ENCODE measurements around the gene ZNF785.
"Not testable (repeated sequence)": the region's sequence is repeated elsewhere in the genome, so short reads cannot be mapped to it uniquely, and the experiment has no call there.

The ZNF785 gene

GRCh38 chr16:30585400-30586191, at the start of gene ZNF785:
Gene ZNF785 (minus strand): TSS chr16:30585697. CDS start chr16:30585611, 86 bp downstream.
- peak within 1 kb of the TSS; percentile 89 for H3K4me3 ChIP-seq (ENCODE audit: low read length)
- DNase-seq (ENCODE audit: low read depth) = peak; percentile 99

DNA sequence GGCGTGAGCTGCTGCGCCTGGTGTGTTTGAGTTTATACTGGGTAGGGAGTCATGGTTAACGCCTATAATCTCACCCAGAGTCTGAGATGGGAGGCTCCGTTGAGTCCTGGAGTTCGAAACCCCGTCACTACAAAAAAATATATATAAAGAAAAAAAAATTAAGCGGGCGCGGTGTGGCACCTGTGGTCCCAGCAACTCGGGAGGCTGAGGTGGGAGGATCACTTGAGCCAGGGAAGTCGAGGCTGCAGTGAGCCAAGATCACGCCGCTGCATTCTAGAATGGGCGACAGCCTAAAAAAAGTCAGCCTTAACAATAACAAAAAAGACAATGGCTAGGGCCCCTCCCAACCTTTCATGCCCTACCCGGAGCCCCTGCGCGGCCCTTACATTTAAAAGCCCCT, 48.0 kb upstream of the ZNF785 start:
- H3K4me3 ChIP-seq (ENCODE audit: low read length) = peak overlapping the region; percentile 85
- TF ChIP-seq, protein P1, sequence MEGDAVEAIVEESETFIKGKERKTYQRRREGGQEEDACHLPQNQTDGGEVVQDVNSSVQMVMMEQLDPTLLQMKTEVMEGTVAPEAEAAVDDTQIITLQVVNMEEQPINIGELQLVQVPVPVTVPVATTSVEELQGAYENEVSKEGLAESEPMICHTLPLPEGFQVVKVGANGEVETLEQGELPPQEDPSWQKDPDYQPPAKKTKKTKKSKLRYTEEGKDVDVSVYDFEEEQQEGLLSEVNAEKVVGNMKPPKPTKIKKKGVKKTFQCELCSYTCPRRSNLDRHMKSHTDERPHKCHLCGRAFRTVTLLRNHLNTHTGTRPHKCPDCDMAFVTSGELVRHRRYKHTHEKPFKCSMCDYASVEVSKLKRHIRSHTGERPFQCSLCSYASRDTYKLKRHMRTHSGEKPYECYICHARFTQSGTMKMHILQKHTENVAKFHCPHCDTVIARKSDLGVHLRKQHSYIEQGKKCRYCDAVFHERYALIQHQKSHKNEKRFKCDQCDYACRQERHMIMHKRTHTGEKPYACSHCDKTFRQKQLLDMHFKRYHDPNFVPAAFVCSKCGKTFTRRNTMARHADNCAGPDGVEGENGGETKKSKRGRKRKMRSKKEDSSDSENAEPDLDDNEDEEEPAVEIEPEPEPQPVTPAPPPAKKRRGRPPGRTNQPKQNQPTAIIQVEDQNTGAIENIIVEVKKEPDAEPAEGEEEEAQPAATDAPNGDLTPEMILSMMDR (conservative IDR thresholded peaks at IDR 0.05; ENCODE audit: low read length) = no peak
- DNase-seq (ENCODE audit: low read depth) = no peak

More at GRCh38 chr16:30585400-30586191, at the start of gene ZNF785:
- TF ChIP-seq, protein P1 (conservative IDR thresholded peaks at IDR 0.05; ENCODE audit: low read length) = peak; percentile 11; the same call in 1 of the 2 replicates

GRCh38 chr16:30632454-30632853, 47.0 kb upstream of the ZNF785 start:
- not testable (repeated sequence) for DNase-seq (ENCODE audit: low read depth); H3K4me3 ChIP-seq (ENCODE audit: low read length)

DNA sequence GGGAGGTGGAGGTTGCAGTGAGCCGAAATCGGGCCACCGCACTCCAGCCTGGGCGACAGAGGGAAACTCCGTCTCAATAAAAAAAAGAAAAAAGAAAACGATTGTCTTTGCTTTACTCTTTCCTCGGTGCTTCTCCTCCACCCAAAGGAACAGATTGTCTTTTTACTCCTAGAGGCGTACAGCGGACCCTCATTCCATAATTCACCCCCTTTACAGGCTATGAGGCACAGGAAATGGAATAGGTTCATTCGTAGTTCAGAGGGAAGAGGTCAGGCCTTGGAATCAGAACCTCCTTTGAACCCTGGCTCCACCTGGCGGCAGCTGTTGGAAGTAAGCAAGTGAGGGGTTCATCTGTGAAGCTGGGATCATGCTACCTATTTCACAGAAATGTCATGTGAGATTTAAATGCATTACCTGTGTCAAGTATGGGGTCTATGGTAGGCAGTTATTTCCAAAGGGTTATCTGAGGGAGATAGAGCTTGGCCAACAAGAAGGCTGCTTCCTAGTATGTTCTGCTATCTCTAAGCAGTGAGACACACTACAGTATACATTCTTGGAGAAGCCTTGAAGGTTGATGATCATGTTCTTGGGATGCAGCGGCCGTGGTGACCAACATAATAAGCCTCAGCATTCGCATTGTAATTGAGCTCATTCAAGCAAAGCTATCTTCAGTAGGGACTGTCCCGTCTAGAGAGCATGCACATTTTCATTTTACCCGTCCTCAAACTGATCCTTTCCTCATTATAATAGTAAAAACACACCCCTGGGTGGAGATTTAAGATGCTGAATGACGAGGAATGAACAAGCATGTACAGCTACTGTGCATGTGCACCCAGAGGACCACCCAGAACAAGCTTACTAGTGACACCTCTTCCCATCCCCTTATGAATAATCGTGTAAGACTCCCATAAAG, 43.4 kb upstream of the ZNF785 start:
- DNase-seq (ENCODE audit: low read depth) = peak; percentile 66
- peak overlapping the region; percentile 22; the same call in 1 of the 2 replicates for H3K4me3 ChIP-seq (ENCODE audit: low read length)

DNA sequence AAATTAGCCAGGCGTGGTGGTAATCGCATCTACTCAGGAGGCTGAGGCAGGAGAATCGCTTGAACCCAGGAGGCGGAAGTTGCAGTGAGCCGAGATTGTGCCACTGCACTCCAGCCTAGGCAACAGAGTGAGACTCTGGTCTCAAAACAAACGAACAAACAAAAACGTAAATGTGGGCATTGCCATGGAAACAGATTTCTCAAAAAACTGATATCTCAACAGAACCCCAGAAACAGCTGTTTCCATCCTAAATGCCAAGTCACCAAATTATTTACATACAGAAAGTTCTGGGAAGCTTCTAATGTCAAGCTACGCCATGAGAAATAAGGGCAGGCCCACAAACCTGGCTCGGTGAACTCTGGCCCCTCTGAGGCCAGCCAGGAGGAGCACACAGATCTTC, 40.7 kb upstream of the ZNF785 start:
- TF ChIP-seq, protein P1 (conservative IDR thresholded peaks at IDR 0.05; ENCODE audit: low read length) = no peak
- DNase-seq (ENCODE audit: low read depth) = no peak
- H3K4me3 ChIP-seq (ENCODE audit: low read length) = no peak overlapping the region

More for the DNA sequence above, 43.4 kb upstream of the ZNF785 start:
- TF ChIP-seq, protein P1 (conservative IDR thresholded peaks at IDR 0.05; ENCODE audit: low read length) = peak; percentile 98

- peak; percentile 18 for DNase-seq (ENCODE audit: low read depth)
- H3K4me3 ChIP-seq (ENCODE audit: low read length) = no peak overlapping the region
- TF ChIP-seq, protein P1 (conservative IDR thresholded peaks at IDR 0.05; ENCODE audit: low read length) = no peak
Measured at GRCh38 chr16:30623536-30624283, 38.2 kb upstream of the ZNF785 start.

Measured in AG10803 (cell line).